SK-N-SH (cell line): ENCODE results near the gene SDE2. TPM values are rescaled to one million over a fixed set of nuclear protein-coding genes. Genes with fewer than 3 reads are reported as not detected.
"Not testable (repeated sequence)": the region's sequence is repeated elsewhere in the genome, so short reads cannot be mapped to it uniquely, and the experiment has no call there.

Experiments
- CTCF ChIA-PET: fragments of 300-600, 350-600 bp; formaldehyde crosslinking; extraction: SDS; loops from one replicate; lab custom pipeline; 2021; lab: Yijun Ruan, JAX
- POLR2A ChIA-PET: fragments of 350-600 bp; sonication (Branson Sonifier 250); formaldehyde crosslinking; extraction: SDS; loops from one replicate; lab custom pipeline; 2020; ENCODE audit warnings: antibody characterized with exemption, inconsistent platforms; lab: Yijun Ruan, JAX
- DNase-seq: peaks from one replicate; pipeline ENCODE4 v3.0.0; 2012
- H2AFZ ChIP-seq: fragments of 200-600 bp; sonication (generic); 2 replicates; pipeline ENCODE4 v1.8.1; 2016; ENCODE audit warnings: antibody characterized with exemption, mild to moderate bottlenecking, low read depth
- H3F3A ChIP-seq: fragments of 200-600 bp; sonication (generic); replicated peaks from 2 replicates; pipeline ENCODE3; 2016; ENCODE audit warnings: antibody characterized with exemption, mild to moderate bottlenecking; ENCODE audit not compliant: insufficient read depth
- H3K27ac ChIP-seq, 2 experiments: fragments of 200-500 bp in 1 of 2; fragments of 200-600 bp in 1 of 2; sonication (Bioruptor generic) in 1 of 2; sonication (generic), shearing (Covaris generic) in 1 of 2; 2 replicates each; pipeline versions ENCODE4 v1.5.1 to v1.6.1; 2014 to 2016; ENCODE audit warnings: low read depth in 2 of 2, inconsistent platforms in 1 of 2, low read length in 1 of 2, mild to moderate bottlenecking in 1 of 2, mixed read lengths in 1 of 2
- H3K27me3 ChIP-seq: fragments of 200-600 bp; sonication (generic), shearing (Covaris generic); 2 replicates; pipeline ENCODE4 v1.6.1; 2016; ENCODE audit warnings: mixed run types; ENCODE audit not compliant: insufficient read depth
- H3K36me3 ChIP-seq, 2 experiments: fragments of 200-500 bp in 1 of 2; fragments of 200-600 bp in 1 of 2; sonication (Bioruptor generic) in 1 of 2; sonication (generic) in 1 of 2; replicated peaks in 1 of 2; 2 replicates each; pipeline versions ENCODE3 to v1.5.1; 2014 to 2016; ENCODE audit warnings: low read length in 1 of 2, mild to moderate bottlenecking in 1 of 2; ENCODE audit not compliant: insufficient read depth in 2 of 2, control insufficient read depth in 1 of 2
- H3K4me1 ChIP-seq, 2 experiments: fragments of 200-500 bp in 1 of 2; fragments of 200-600 bp in 1 of 2; sonication (Bioruptor generic) in 1 of 2; sonication (generic), shearing (Covaris generic) in 1 of 2; 2 replicates each; pipeline versions ENCODE4 v1.5.1 to v1.6.1; 2014 to 2016; ENCODE audit warnings: low read depth in 1 of 2, low read length in 1 of 2, mixed run types in 1 of 2; ENCODE audit not compliant: insufficient read depth in 2 of 2, control insufficient read depth in 1 of 2
- H3K4me2 ChIP-seq: fragments of 200-600 bp; sonication (generic), shearing (Covaris generic); 2 replicates; pipeline ENCODE4 v1.6.1; 2017; ENCODE audit warnings: mixed run types
- H3K4me3 ChIP-seq, 2 experiments: fragments of 200-500 bp in 1 of 2; fragments of 200-600 bp in 1 of 2; sonication (Bioruptor generic) in 1 of 2; sonication (generic), shearing (Covaris generic) in 1 of 2; 2 replicates each; pipeline versions ENCODE4 v1.5.1 to v1.8.1; 2014 to 2016; ENCODE audit warnings: low read depth in 2 of 2, inconsistent platforms in 1 of 2, low read length in 1 of 2, mild to moderate bottlenecking in 1 of 2, mixed read lengths in 1 of 2, moderate library complexity in 1 of 2
- H3K79me2 ChIP-seq: fragments of 200-600 bp; sonication (generic); 2 replicates; pipeline ENCODE4 v1.8.1; 2017; ENCODE audit warnings: mild to moderate bottlenecking; ENCODE audit not compliant: insufficient read depth
- H3K9ac ChIP-seq: fragments of 200-600 bp; sonication (generic); 2 replicates; pipeline ENCODE4 v1.6.1; 2017; ENCODE audit warnings: mixed run types
- H3K9me2 ChIP-seq: fragments of 200-600 bp; sonication (generic); 2 replicates; pipeline ENCODE4 v1.6.1; 2017; ENCODE audit warnings: mixed run types
- H3K9me3 ChIP-seq: fragments of 200-600 bp; sonication (generic); 2 replicates; pipeline ENCODE4 v1.6.1; 2017; ENCODE audit warnings: mixed run types, mild to moderate bottlenecking, moderate library complexity
- H4K20me1 ChIP-seq: fragments of 200-600 bp; sonication (generic); 2 replicates; pipeline ENCODE4 v1.6.1; 2017; ENCODE audit warnings: mild to moderate bottlenecking, mixed run types; ENCODE audit not compliant: insufficient read depth
- EP300 ChIP-seq, 2 experiments: IDR thresholded peaks; 2 replicates each; pipeline versions ENCODE4 v1.4.0 to v1.6.1; 2012; ENCODE audit warnings: borderline replicate concordance in 1 of 2, low read depth in 1 of 2, low read length in 1 of 2
- GATA2 ChIP-seq: sonication (generic); formaldehyde crosslinking; IDR thresholded peaks from 2 replicates; pipeline ENCODE4 v1.5.0; 2020; ENCODE audit warnings: mild to moderate bottlenecking, missing genetic modification reagents
- RAD21 ChIP-seq: IDR thresholded peaks from 2 replicates; pipeline ENCODE4 v1.6.1; 2012; ENCODE audit warnings: mild to moderate bottlenecking, low read length
- WGBS: methylation state at CpG from one replicate; pipeline ENCODE4 v1.1.6; 2017; ENCODE audit warnings: low lambda C conversion rate; 5-methylcytosine and 5-hydroxymethylcytosine counted together
- polyA plus RNA-seq, 3 experiments: library from polyadenylated mRNA; depleted of rRNA; stranded (reverse); fragments of >200 nt; gene quantifications; 2 replicates each; pipeline ENCODE4 v1.2.3, GENCODE V29; 2012
- TF ChIP-seq, protein P1 (sequence below): fragments of 200-600 bp; sonication (generic); IDR thresholded peaks from 2 replicates; pipeline ENCODE4 v1.6.1; 2017; ENCODE audit warnings: antibody characterized with exemption, mild to moderate bottlenecking, moderate library complexity
- TF ChIP-seq, protein P2 (sequence below): IDR thresholded peaks from 2 replicates; pipeline ENCODE4 v1.4.0; 2012; ENCODE audit warnings: low read depth, borderline replicate concordance

SDE2 gene
- polyA plus RNA-seq, 1 of the 3 experiments (the other 2 are of a cell fraction): 10.1 TPM

DNA sequence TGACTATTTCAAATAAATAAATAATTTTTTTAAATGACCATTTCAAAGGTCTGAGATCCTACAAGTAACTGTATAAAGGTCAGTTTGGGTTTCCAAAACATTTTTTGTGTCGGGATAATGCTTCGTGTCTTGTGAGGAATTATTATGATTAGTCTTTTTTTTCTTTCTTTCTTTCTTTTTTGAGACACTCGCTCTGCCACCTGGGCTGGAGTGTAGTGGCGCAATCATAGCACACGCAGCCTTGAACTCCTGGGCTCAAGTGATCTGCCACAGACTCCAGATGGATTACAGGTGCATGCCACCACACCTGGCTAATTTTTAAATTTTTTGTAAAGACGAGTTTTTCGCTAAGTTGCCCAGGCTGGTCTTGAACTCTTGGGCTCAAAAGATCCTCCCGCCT is 1.9 kb upstream of the SDE2 start (continued):
- TF ChIP-seq, protein P1, sequence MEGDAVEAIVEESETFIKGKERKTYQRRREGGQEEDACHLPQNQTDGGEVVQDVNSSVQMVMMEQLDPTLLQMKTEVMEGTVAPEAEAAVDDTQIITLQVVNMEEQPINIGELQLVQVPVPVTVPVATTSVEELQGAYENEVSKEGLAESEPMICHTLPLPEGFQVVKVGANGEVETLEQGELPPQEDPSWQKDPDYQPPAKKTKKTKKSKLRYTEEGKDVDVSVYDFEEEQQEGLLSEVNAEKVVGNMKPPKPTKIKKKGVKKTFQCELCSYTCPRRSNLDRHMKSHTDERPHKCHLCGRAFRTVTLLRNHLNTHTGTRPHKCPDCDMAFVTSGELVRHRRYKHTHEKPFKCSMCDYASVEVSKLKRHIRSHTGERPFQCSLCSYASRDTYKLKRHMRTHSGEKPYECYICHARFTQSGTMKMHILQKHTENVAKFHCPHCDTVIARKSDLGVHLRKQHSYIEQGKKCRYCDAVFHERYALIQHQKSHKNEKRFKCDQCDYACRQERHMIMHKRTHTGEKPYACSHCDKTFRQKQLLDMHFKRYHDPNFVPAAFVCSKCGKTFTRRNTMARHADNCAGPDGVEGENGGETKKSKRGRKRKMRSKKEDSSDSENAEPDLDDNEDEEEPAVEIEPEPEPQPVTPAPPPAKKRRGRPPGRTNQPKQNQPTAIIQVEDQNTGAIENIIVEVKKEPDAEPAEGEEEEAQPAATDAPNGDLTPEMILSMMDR: no peak
- TF ChIP-seq EP300 (IDR thresholded peaks at IDR 0.05; ENCODE audit: borderline replicate concordance in 1 of 2, low read depth in 1 of 2, low read length in 1 of 2): no peak
- TF ChIP-seq GATA2 (CRISPR knock-in tag): no peak
- no peak for TF ChIP-seq RAD21
- TF ChIP-seq, all 33 proteins: peak for 0

DNA sequence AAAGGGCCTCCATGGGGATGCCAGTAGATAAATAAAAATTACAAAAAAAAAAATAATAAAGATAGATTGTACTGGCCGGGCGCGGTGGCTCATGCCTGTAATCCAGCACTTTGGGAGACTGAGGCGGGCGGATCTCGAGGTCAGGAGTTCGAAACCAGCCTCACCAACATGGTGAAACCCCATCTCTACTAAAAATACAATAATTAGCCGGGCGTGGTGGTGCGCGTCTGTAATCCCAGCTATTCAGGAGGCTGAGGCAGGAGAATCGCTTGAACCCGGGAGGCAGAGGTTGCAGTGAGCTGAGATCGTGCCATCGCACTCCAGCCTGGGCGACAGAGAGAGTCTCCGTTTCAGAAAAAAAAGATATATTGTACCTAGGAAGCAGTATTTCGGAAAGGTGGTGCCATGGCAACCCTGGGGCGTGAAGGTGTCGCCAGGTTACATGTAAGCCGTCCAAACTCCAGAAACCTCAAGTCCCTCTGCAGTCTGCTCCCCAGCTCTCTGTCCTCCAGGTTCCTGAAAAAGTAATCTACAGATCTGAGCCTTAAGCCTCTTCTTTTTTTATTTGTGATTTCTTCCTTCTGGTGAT is 1.4 kb upstream of the SDE2 start:
- not testable (repeated sequence) for H3K27ac ChIP-seq, H3K4me2 ChIP-seq, H3K4me3 ChIP-seq, H3K36me3 ChIP-seq, H3K9me2 ChIP-seq, H3K9me3 ChIP-seq, H2AFZ ChIP-seq, DNase-seq, H3K9ac ChIP-seq, H3K27me3 ChIP-seq, H3F3A ChIP-seq, H4K20me1 ChIP-seq
- Histone ChIP-seq H3K4me1 (peaks cover 28 to 38% of the 10 kb centered on the region in 2 experiments), H3K79me2 (peaks cover 36% of the 10 kb centered on the region)
- CTCF ChIA-PET: interaction anchor here (1.8 to 1.9 kb wide), 2 partner anchors 13 to 64 kb away, joined by 5 to 8 read pairs; no protein-coding TSS in a partner anchor
- WGBS: 96% methylated on average over 21 of the region's 21 CpGs
- POLR2A ChIA-PET: interaction anchor here (1.4 to 3.4 kb wide), 4 partner anchors 14 to 62 kb away, joined by 3 to 38 read pairs (median 6); partner anchors contain the start of gene H3-3A

DNA sequence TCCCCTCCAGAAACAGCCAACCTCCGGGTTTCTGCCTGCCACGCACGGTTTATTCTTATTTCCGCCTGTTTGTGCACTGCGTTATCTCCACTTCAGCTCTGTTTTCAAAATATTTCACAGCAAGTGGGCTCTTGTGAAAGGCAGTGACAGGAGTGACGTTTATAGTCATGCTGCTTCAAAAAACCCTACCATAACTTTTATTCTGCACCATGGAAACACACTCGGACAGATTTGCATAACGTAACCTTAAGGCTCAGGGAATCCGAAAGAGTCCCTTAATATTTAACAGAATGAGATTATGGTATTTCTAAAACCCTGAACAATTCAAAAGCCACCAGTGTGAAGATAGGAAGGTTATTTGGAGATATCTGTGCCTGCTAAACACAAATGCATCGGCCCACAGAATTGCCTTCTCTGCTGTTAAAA is 782 bp upstream of the SDE2 start:
- Histone ChIP-seq H3K4me3 (peak overlapping the region; percentile 46 to 84; a peak in 3 of 4 replicates), H3K27me3 (no peaks in the 10 kb centered on the region), H4K20me1 (0 out of 2 replicates have a peak, but pooled peaks cover 3% of the 10 kb centered on the region), H3K4me1 (peaks cover 28 to 38% of the 10 kb centered on the region in 2 experiments), H3K27ac (peak overlapping the region; percentile 75 to 97)
- TF ChIP-seq, protein P2, sequence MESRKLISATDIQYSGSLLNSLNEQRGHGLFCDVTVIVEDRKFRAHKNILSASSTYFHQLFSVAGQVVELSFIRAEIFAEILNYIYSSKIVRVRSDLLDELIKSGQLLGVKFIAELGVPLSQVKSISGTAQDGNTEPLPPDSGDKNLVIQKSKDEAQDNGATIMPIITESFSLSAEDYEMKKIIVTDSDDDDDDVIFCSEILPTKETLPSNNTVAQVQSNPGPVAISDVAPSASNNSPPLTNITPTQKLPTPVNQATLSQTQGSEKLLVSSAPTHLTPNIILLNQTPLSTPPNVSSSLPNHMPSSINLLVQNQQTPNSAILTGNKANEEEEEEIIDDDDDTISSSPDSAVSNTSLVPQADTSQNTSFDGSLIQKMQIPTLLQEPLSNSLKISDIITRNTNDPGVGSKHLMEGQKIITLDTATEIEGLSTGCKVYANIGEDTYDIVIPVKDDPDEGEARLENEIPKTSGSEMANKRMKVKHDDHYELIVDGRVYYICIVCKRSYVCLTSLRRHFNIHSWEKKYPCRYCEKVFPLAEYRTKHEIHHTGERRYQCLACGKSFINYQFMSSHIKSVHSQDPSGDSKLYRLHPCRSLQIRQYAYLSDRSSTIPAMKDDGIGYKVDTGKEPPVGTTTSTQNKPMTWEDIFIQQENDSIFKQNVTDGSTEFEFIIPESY: no peak
- TF ChIP-seq, all 33 proteins: peak for 0
- Histone ChIP-seq H3F3A (peaks cover 3% of the 10 kb centered on the region), H3K9me3 (no peaks in the 10 kb centered on the region), H3K36me3 (peaks cover 7 to 16% of the 10 kb centered on the region in 2 experiments), H3K9ac (peak overlapping the region; percentile 65; the same call in 1 of the 2 replicates), H3K9me2 (no peaks in the 10 kb centered on the region), H3K79me2 (peaks cover 42% of the 10 kb centered on the region), H3K4me2 (peak overlapping the region; percentile 84), H2AFZ (peak overlapping the region; percentile 92)
- no peak for DNase-seq
- 78% methylated on average over 10 of the region's 10 CpGs for WGBS
- CTCF ChIA-PET: interaction anchor here (0.8 to 1.9 kb wide), 5 partner anchors 10 to 65 kb away, joined by 3 to 8 read pairs (median 3); no protein-coding TSS in a partner anchor
- POLR2A ChIA-PET: interaction anchor here (0.8 to 3.4 kb wide), 7 partner anchors 14 to 96 kb away, joined by 3 to 38 read pairs (median 4); partner anchors contain the start of gene H3-3A
